Effector CD4-positive, alpha-beta T cell (primary cell): Measurements from ENCODE around the gene TLE3.

Source experiments
- DNase-seq: peaks from one replicate; pipeline ENCODE4 v3.0.0-alpha.2; 2020

TLE3 gene

DNA sequence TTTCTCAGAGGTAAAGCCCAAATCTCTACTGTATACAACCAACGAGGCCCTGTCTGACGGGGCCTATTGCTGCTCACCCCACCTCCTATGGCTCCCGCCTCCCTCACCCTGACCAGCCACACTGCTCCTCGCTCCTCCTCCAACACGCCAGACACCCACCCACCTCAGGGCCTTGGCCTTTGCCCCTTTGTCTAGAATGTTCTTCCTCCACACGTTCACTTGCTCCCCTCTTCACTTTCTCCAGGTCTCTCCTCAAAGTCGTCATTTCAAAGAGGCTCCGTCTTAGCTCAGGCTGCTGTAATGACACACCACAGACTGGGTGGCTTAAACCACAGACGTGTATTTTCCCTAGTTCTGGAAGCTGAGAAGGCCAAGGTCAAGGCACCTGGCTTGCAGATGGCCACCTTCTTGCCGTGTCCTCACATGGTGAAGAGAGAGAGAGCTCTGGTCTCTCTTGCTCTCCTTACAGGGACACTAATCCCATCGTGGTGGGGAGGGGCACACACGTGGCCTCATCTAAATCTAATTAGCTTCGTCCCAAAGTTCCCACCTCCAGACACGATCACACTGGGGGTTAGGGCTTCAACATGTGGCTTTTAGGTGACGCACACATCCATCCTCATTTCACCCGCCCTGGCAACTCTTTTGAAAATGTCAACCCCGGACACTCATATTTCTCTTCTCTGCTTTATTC, 98.2 kb downstream of the TLE3 start:
- DNase-seq, result no peak

DNA sequence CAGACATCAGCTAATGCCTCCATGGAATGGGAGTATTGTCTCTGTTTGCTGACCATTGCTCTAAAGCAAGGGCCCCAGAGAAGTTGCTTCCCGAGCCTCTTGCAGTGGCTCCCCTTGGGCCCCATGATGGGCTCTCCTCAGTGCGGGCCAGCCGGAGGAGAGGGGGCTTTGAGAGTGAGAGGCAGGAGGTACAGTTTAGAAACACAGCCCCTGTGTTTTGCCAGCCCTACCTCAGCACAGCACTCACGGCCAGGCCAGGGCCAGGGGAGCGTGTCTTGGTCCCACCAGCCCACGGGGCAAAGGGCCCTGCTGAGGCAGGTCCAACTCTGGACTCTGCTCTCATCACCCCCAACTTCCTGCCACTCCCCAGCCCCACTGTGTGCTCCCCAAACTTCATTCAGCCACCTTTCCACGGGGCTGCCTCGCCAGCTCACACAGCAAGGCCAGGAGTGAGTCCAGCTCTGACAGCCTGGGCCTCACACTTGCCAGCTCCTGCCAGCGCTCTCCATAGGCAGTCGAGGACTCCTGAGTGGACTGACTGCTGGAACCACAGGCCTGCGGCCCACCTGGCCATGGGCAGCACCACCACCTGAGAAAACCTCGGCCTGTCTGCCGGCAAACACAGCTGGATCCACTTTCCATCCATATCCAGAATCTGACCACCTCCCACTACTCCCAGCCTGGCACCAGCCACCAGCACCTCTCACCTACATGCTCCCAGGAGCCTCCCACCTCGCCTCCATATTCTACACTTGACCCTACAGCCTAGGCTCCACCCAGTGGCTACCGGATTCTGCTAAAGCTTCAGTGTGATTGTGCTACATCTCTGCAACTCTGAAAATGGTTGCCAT, 99.0 kb downstream of the TLE3 start:
- DNase-seq, result no peak

DNA sequence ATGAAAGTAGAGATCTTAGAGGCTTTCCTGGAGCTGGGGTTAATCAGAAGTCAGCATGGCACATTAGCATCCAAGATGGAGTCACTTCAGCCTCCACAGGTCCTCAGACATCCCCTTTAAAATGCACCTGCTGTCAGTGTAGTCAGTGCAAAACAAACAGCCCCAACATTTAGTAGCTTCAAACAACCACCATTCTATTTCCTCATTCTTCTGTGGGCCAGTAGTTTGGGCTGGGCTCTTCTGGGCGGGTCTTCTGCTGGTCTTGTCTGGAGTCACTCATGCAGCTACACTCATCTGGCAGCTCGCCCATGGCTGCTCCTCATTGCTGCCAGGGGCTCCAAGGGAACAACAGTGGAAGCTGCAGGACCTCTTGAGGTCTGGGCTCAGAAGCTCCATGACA, 99.9 kb downstream of the TLE3 start:
- no peak for DNase-seq
